RWPE1 (cell line): ENCODE data around the gene TSHZ2.

Source experiments
- CTCF ChIA-PET: fragments of 350-600 bp; sonication (Branson Sonifier 250); formaldehyde crosslinking; extraction: SDS; loops from one replicate; lab custom pipeline; 2021; lab: Yijun Ruan, JAX
- POLR2A ChIA-PET: fragments of 400-600 bp; formaldehyde crosslinking; extraction: SDS; loops from one replicate; lab custom pipeline; 2020; ENCODE audit warnings: antibody characterized with exemption; ENCODE audit not compliant: low non-redundant PET; lab: Yijun Ruan, JAX
- DNase-seq: peaks from one replicate; pipeline ENCODE4 v3.0.0; 2012; ENCODE audit warnings: low spot score
- H3K27ac ChIP-seq: fragments of 450-650 bp; 2 replicates; pipeline ENCODE4 v1.5.1; 2017
- CTCF ChIP-seq: fragments of 450-650 bp; conservative IDR thresholded peaks from 2 replicates; pipeline ENCODE4 v1.5.1; 2017; ENCODE audit warnings: low read depth, mild to moderate bottlenecking

The TSHZ2 gene

DNA sequence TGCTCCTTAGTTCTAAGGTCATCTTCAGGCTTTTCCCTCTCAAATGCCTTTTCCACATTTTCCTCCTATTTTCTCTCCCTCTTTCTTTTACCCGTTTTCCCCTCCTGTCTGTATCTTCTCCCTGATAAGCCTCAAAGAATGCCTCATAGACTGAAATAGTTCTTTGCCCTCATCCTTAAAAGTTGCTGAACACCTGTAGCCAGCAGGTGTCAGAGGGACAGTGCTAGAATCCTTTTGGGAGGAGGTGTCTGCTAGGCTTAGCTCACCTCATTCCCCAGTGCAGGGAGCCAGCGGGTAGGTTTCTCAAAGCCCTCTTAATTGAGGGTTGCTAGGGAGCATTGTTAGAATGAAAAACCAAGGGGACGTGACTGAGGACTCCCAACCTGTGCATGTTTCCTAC is 204.0 kb downstream of the TSHZ2 start:
- TF ChIP-seq CTCF = no peak
- no peak overlapping the region for H3K27ac ChIP-seq
- ChIA-PET CTCF (interaction anchor here (0.8 kb wide), 1 partner anchor 162 kb away, joined by 7 read pairs; no protein-coding TSS in a partner anchor), POLR2A (no interaction called here)
- DNase-seq = no peak

GRCh38 chr20:53177687-53178086 is 205.5 kb downstream of the TSHZ2 start:
- CTCF ChIA-PET = no interaction called here
- no peak for DNase-seq
- no peak for TF ChIP-seq CTCF
- POLR2A ChIA-PET = no interaction called here
- H3K27ac ChIP-seq = no peak overlapping the region

- no peak for TF ChIP-seq CTCF
- POLR2A ChIA-PET = no interaction called here
- no peak for DNase-seq
- no peak overlapping the region for H3K27ac ChIP-seq
- CTCF ChIA-PET = interaction anchor here (0.8 kb wide), 1 partner anchor 9 kb away, joined by 4 read pairs; no protein-coding TSS in a partner anchor
Observed at GRCh38 chr20:53179749-53180148, 207.6 kb downstream of the TSHZ2 start.

DNA sequence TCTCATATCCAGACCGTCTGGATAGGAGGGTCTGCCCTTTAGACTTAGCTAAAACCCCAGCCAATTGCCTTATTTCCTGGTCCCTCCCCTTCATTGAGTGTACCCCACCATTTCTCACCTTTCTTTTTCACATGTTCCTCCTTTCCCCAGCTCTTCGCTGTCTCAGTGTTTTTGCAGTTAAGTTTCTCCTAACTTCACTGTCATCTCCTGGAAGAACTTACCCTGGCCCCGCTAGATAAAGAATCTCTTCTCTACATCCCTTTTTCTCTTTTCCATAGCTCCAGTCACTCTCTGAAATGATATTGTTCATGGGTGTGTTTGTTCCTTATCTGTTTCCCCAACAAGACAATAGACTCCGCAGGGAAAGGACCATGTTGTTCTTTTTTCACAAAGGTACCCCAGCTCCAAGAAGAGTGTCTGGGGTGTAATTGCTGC is 208.8 kb downstream of the TSHZ2 start:
- POLR2A ChIA-PET = no interaction called here

GRCh38 chr20:53181866-53182376 is 209.8 kb downstream of the TSHZ2 start:
- H3K27ac ChIP-seq = no peak overlapping the region
- no peak for TF ChIP-seq CTCF
- DNase-seq = no peak
- ChIA-PET POLR2A (no interaction called here), CTCF (interaction anchor here (0.6 to 0.7 kb wide), 3 partner anchors 43 to 433 kb away, joined by 3 to 7 read pairs (median 3); no protein-coding TSS in a partner anchor)

More for the DNA sequence above, 208.8 kb downstream of the TSHZ2 start:
- CTCF ChIA-PET = interaction anchor here (0.6 to 1.0 kb wide), 3 partner anchors 14 to 1079 kb away, joined by 3 to 4 read pairs (median 3); no protein-coding TSS in a partner anchor
- no peak overlapping the region for H3K27ac ChIP-seq
- DNase-seq = no peak
- TF ChIP-seq CTCF = no peak

- H3K27ac ChIP-seq = no peak overlapping the region
- CTCF ChIA-PET = no interaction called here
- DNase-seq = no peak
- no peak for TF ChIP-seq CTCF
- POLR2A ChIA-PET = no interaction called here
Observed at GRCh38 chr20:53183181-53183580, 211.0 kb downstream of the TSHZ2 start.
